Measurements from ENCODE around the gene VASH1. TPM values are rescaled to one million over a fixed set of nuclear protein-coding genes. Genes with fewer than 3 reads are reported as not detected.

The VASH1 gene
- total and polyA plus RNA-seq, 2 donors (not counting 3 experiments of a cell fraction or from before 2014, with no cell fraction given) = 39.8 to 168 TPM

GRCh38 chr14:76808011-76808410 lies 46.7 kb downstream of the VASH1 start:
- H4K20me1 ChIP-seq (replicated peaks; ENCODE audit: control insufficient read depth, extremely low read depth, insufficient read depth, low read length) = no peaks in the 10 kb centered on the region
- H3K9me3 ChIP-seq (replicated peaks; ENCODE audit: control insufficient read depth, insufficient read depth, low read length) = no peaks in the 10 kb centered on the region
- H2AFZ ChIP-seq (ENCODE audit: low read depth, low read length) = no peak overlapping the region
- BruUV-seq (replicated peaks) = no TSS peak
- no peak for TF ChIP-seq EZH2 (IDR thresholded peaks at IDR 0.05; ENCODE audit: borderline replicate concordance, low read depth, low read length, severe bottlenecking)
- no peak for TF ChIP-seq MAX (IDR thresholded peaks at IDR 0.05; ENCODE audit: insufficient read depth, insufficient read length)
- no peak for TF ChIP-seq MYC (IDR thresholded peaks at IDR 0.05; ENCODE audit: low read depth, low read length)
- no peak for TF ChIP-seq POLR2AphosphoS5 (IDR thresholded peaks at IDR 0.05; ENCODE audit: insufficient read depth, low read depth, low read length)
- no peak for TF ChIP-seq FOS (IDR thresholded peaks at IDR 0.05; ENCODE audit: borderline replicate concordance, insufficient read depth, low read length)
- no peak for TF ChIP-seq POLR2A (IDR thresholded peaks at IDR 0.05; ENCODE audit: low read depth, low read length)
- TF ChIP-seq GATA2 (IDR thresholded peaks at IDR 0.05; ENCODE audit: insufficient read depth, insufficient read length, low read depth, low read length) = no peak
- TF ChIP-seq CTCF (IDR thresholded peaks at IDR 0.05; ENCODE audit: extremely low read depth in 1 of 2, insufficient read depth in 1 of 2, low read depth in 1 of 2, low read length in 2 of 2) = no peak
- no peak for TF ChIP-seq JUN (IDR thresholded peaks at IDR 0.05; ENCODE audit: borderline replicate concordance, insufficient read depth, insufficient read length, low read depth)
- ChIA-PET CTCF (interaction anchor here (1.0 kb wide), 1 partner anchor 11 kb away, joined by 3 read pairs; no protein-coding TSS in a partner anchor), POLR2A (no interaction called here)
- H3K4me3 ChIP-seq (replicated peaks in 1 of 3; ENCODE audit: insufficient read depth in 1 of 3, low read depth in 1 of 3, low read length in 3 of 3) = no peak overlapping the region
- H3K4me2 ChIP-seq (ENCODE audit: insufficient read depth, low read length) = no peak overlapping the region
- no peaks in the 10 kb centered on the region for H3K9me1 ChIP-seq (replicated peaks; ENCODE audit: control insufficient read depth, extremely low read depth, insufficient read depth, low read length)
- no peak overlapping the region for H3K27ac ChIP-seq (ENCODE audit: insufficient read depth, low read depth, low read length)
- H3K79me2 ChIP-seq (ENCODE audit: control insufficient read depth, insufficient read depth, low read length) = no peaks in the 10 kb centered on the region
- DNase-seq (ENCODE audit: low read depth, low spot score) = no peak
- H3K27me3 ChIP-seq (ENCODE audit: control insufficient read depth in 2 of 2, insufficient read depth in 2 of 2, low read length in 2 of 2) = no peaks in the 10 kb centered on the region
- H3K36me3 ChIP-seq (ENCODE audit: control insufficient read depth in 2 of 2, extremely low read depth in 1 of 2, insufficient read depth in 2 of 2, low read length in 2 of 2) = peaks cover 3 to 28% of the 10 kb centered on the region in 2 experiments
- peaks cover 14% of the 10 kb centered on the region for H3K4me1 ChIP-seq (ENCODE audit: control insufficient read depth, extremely low read depth, insufficient read depth, low read length)
- intact Hi-C loops (cut with micrococcal nuclease) = no loop called here
- H3K9ac ChIP-seq (replicated peaks; ENCODE audit: extremely low read depth, insufficient read depth, low read length) = no peak overlapping the region
- no peak for FAIRE-seq
- dilution Hi-C loops (cut with MboI; ENCODE audit: extremely low pct_ligation_motif_present, low sequenced_read_pairs) = no loop called here
